Activated gamma-delta T cell treated with Interleukin-2 at 50 U/mL for 16 hours (primary cell): ENCODE data around the gene PPP2R3B.
"Not testable (repeated sequence)": the region's sequence is repeated elsewhere in the genome, so short reads cannot be mapped to it uniquely, and the experiment has no call there.

ENCODE experiments used
- DNase-seq: peaks from one replicate; pipeline ENCODE4 v3.0.0-alpha.2; 2020

Gene PPP2R3B

GRCh38 chrX:386768-387575 is at the start of gene PPP2R3B:
PPP2R3B (minus strand) TSS chrX:386907; CDS start chrX:386691, 216 bp downstream.
- peak; percentile 98 for DNase-seq

- DNase-seq, result no peak
These were observed 48.9 kb upstream of the PPP2R3B start for GRCh38 chrX:435536-436122.

GRCh38 chrX:434946-435345 is 48.2 kb upstream of the PPP2R3B start:
- no peak for DNase-seq

GRCh38 chrX:433771-434170 is 47.1 kb upstream of the PPP2R3B start:
- DNase-seq, result no peak

- DNase-seq, result not testable (repeated sequence)
These were observed 46.0 kb upstream of the PPP2R3B start for GRCh38 chrX:432666-433065.

GRCh38 chrX:431492-432111 is 44.9 kb upstream of the PPP2R3B start:
- DNase-seq, result no peak

GRCh38 chrX:431056-431455 is 44.3 kb upstream of the PPP2R3B start:
- no peak for DNase-seq

- DNase-seq, result no peak
These were observed 42.6 kb upstream of the PPP2R3B start for GRCh38 chrX:429266-429825.

GRCh38 chrX:427812-428725 is 41.4 kb upstream of the PPP2R3B start:
- DNase-seq, result no peak

GRCh38 chrX:426881-427280 is 40.2 kb upstream of the PPP2R3B start:
- DNase-seq, result no peak

GRCh38 chrX:425056-425455 is 38.3 kb upstream of the PPP2R3B start:
- DNase-seq, result no peak

GRCh38 chrX:421646-422391 is 35.1 kb upstream of the PPP2R3B start:
- DNase-seq, result no peak

GRCh38 chrX:420496-421223 is 34.0 kb upstream of the PPP2R3B start:
- DNase-seq, result no peak

- no peak for DNase-seq
These were observed 32.4 kb upstream of the PPP2R3B start for GRCh38 chrX:418927-419729.

- DNase-seq, result not testable (repeated sequence)
These were observed 28.8 kb upstream of the PPP2R3B start for GRCh38 chrX:415498-415897.

- no peak for DNase-seq
These were observed 26.9 kb upstream of the PPP2R3B start for GRCh38 chrX:413322-414201.

- DNase-seq, result no peak
These were observed 23.6 kb upstream of the PPP2R3B start for GRCh38 chrX:410296-410695.

- DNase-seq, result no peak
These were observed 18.4 kb upstream of the PPP2R3B start for GRCh38 chrX:405149-405548.

GRCh38 chrX:404656-405055 is 17.9 kb upstream of the PPP2R3B start:
- DNase-seq, result no peak
